Activated naive CD8-positive, alpha-beta T cell treated with anti-CD3 and anti-CD28 coated beads, Interleukin-2, amount 50 U/mL, for 24 hours (primary cell): ENCODE measurements around the gene TSPAN3.

Experiments used
- ATAC-seq: fragments of 150-1000 bp; cut with Tn5 transposase; one replicate; pipeline ENCODE4 v1.10.0; 2021
- DNase-seq: peaks from one replicate; pipeline ENCODE4 v3.0.0; 2021
- H3K27ac Mint-ChIP-seq: one replicate; pipeline ENCODE4 v1.8.0; 2021; ENCODE audit warnings: mild to moderate bottlenecking, mixed read lengths
- H3K27me3 Mint-ChIP-seq: one replicate; pipeline ENCODE4 v1.8.0; 2021; ENCODE audit warnings: mixed read lengths
- H3K36me3 Mint-ChIP-seq: one replicate; pipeline ENCODE4 v1.8.0; 2021; ENCODE audit warnings: low read depth, mixed read lengths
- H3K4me1 Mint-ChIP-seq: one replicate; pipeline ENCODE4 v1.8.0; 2021; ENCODE audit warnings: mixed read lengths
- H3K4me3 Mint-ChIP-seq: one replicate; pipeline ENCODE4 v1.8.0; 2021; ENCODE audit warnings: mild to moderate bottlenecking, moderate library complexity, mixed read lengths
- H3K9me3 Mint-ChIP-seq: one replicate; pipeline ENCODE4 v1.8.0; 2021; ENCODE audit warnings: mixed read lengths

The TSPAN3 gene

DNA sequence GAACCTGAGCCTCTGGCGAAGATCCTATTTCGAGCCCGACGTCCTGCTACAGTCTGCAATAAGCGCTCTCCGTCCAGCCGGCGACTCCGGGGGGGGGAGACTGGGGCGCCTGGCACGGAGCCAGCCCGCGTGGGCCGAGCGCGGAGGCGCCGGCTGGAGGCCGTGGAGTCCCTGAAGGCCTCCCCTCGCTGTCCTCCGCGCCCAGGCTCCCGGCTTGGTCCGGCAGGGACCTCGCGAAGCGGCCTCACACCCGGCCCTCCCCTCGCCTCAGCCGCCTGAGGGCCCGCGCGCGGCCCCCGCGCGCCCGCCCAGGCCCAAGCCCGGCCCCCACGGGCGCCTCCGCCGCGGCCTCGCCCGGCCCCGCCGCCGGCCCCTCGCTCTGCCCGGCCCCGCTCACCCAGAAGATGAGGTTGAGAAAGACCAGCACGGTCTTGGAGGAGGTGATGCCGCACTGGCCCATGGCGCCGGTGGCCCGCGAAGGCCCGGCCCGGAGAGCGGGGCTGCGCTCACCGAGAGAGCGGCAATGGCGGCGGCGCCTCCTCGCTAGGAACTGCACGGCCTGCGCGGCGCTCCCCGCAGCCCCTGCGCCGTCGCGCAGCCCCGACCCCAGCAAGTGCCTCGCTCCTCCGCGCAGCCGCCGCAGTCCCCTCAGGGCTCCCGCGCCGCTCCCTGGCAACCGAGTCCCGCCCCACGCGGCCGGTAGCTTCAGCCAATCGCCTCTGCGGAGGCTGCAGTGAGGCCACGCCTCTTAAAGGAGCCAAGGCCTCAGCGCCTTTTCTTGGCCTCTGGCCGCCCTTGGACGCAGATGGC, at the start of gene TSPAN3:
Gene TSPAN3, minus strand, starts transcription at position 615 of the 810 bp plus-strand sequence. Its CDS starts 155 bp downstream, at position 460.
- peak; percentile 94 for DNase-seq
- Mint-ChIP-seq H3K36me3 (peaks cover 16% of the 10 kb centered on the region), H3K9me3 (no peaks in the 10 kb centered on the region), H3K4me1 (peaks cover 39% of the 10 kb centered on the region), H3K4me3 (peak within 1 kb of the TSS; percentile 86), H3K27ac (peak within 1 kb of the TSS; percentile 68), H3K27me3 (no peaks in the 10 kb centered on the region)
- ATAC-seq = peak; percentile 99

DNA sequence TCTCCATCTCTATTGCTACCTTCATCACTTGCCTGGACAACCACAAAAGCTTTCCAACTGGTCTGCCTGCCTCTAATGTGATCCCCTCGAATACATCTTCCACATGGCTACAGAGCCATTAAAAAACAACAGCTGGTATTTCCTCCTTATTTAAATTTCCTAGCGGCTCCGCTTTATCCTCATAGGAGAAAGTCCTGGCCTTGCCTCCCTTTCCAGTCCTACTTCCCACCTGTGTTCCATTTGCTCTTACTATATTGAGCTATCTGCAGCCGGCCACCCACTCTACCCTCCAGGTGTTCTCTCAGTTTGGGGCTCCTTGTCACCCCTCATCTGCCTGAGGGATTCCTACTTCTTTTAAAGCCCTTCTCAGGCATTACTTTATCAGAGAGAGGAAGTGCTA, 49.7 kb upstream of the TSPAN3 start:
- no peaks in the 10 kb centered on the region for H3K27me3 Mint-ChIP-seq
- H3K9me3 Mint-ChIP-seq = no peaks in the 10 kb centered on the region
- DNase-seq (no peak), ATAC-seq (no peak)
- no peak overlapping the region for H3K27ac Mint-ChIP-seq
- H3K4me3 Mint-ChIP-seq = no peak overlapping the region
- H3K4me1 Mint-ChIP-seq = peaks cover 25% of the 10 kb centered on the region
- peaks cover 2% of the 10 kb centered on the region for H3K36me3 Mint-ChIP-seq

DNA sequence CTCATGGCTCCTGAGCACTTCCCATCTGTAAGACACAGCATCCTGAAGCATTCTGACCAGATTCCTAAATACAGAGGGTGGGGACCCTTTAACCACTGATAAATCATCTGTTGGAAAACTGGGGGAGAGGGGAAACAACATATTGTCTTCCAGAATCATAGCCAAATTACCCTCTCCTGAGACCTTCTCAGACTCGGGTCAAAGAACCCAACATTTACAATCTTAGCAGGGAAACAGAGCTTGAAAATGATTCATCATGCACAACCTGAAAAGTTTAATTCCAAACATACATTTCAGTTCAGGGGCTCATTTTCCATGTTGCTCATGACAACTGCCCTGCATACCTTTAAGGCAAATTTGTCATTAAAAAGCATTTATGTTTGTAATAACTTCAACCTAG, 48.5 kb upstream of the TSPAN3 start:
- H3K27me3 Mint-ChIP-seq = no peaks in the 10 kb centered on the region
- DNase-seq (no peak), ATAC-seq (no peak)
- peaks cover 6% of the 10 kb centered on the region for H3K36me3 Mint-ChIP-seq
- H3K27ac Mint-ChIP-seq = no peak overlapping the region
- H3K9me3 Mint-ChIP-seq = no peaks in the 10 kb centered on the region
- no peak overlapping the region for H3K4me3 Mint-ChIP-seq
- peaks cover 25% of the 10 kb centered on the region for H3K4me1 Mint-ChIP-seq

DNA sequence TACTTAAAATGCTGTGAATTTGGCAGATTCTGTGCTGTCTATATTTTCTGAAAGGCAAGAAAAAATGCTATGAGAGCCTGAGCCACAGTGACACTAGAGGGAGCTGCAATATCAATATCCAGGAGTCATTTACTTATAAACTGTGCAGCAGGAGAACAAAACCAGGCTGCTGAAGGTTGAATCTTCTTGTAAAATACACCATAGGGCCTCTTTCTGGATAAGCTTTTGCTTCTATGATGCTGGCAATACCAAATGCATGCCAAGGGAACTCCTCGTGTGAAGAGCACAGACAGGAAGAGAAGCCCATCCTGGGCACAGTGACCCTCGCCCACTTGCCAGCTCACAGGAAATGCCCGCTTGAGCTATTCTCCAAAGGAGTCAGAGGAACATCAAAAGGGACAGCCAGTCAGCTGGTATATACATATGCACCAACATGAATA, 48.0 kb upstream of the TSPAN3 start:
- Mint-ChIP-seq H3K4me1 (peaks cover 21% of the 10 kb centered on the region), H3K9me3 (no peaks in the 10 kb centered on the region), H3K27ac (no peak overlapping the region), H3K4me3 (no peak overlapping the region), H3K27me3 (no peaks in the 10 kb centered on the region), H3K36me3 (peaks cover 10% of the 10 kb centered on the region)
- DNase-seq = peak; percentile 15
- peak; percentile 28 for ATAC-seq

DNA sequence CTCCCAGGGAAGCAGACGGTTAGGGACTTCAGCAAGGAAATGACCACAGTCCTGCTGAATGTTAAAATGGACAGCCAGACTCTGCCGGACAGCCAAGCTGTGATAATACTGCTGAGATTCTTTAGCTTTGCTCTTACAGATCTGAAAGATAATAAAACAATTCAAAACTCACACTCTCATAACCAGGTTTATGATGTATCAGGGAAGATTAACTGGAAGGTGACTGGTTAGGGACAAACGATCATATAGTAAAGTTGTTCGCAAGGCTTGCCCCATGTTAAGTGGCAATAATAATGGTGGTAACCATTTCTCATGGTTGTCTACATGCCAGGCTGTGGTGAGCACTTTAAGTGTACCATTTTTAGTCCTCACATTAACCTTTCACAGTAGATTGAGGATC, 44.3 kb upstream of the TSPAN3 start:
- peaks cover 16% of the 10 kb centered on the region for H3K36me3 Mint-ChIP-seq

DNA sequence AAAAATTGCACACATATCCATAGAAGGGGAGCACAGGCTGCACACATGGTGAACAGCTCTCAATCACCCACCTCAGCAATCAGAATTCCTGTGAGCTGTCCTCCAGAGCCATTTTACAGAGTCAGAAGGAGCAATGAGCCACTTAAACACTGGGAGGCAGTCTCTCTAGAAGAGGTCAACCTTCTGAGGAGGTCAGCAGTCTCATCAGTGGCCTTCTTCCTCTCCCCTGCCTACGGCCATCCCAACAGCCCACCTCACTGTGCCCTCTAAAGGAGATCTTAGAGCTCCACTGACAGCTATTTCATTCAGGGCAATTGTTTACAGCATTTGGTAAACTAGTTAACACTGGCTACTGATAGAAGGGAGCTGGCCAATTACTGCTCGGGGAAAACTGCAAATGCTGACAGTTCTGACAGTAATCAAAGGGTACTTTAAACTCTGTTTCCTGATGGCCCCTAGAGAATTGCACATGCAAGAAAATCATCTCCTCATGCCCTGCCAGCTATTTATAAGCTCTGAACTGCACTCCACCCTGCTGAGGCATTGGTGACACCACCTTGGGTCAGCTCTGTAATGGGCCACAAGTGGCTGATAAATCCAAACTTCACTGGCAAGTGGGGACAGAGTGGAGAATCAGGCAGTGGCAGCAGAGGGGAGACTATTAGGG, 42.1 kb upstream of the TSPAN3 start:
- Mint-ChIP-seq H3K4me3 (no peak overlapping the region), H3K27ac (no peak overlapping the region)

More for the DNA sequence above, 44.3 kb upstream of the TSPAN3 start:
- H3K9me3 Mint-ChIP-seq = no peaks in the 10 kb centered on the region
- no peak for ATAC-seq
- no peak overlapping the region for H3K27ac Mint-ChIP-seq
- peaks cover 9% of the 10 kb centered on the region for H3K4me1 Mint-ChIP-seq
- DNase-seq = no peak
- H3K4me3 Mint-ChIP-seq = no peak overlapping the region
- H3K27me3 Mint-ChIP-seq = no peaks in the 10 kb centered on the region

DNA sequence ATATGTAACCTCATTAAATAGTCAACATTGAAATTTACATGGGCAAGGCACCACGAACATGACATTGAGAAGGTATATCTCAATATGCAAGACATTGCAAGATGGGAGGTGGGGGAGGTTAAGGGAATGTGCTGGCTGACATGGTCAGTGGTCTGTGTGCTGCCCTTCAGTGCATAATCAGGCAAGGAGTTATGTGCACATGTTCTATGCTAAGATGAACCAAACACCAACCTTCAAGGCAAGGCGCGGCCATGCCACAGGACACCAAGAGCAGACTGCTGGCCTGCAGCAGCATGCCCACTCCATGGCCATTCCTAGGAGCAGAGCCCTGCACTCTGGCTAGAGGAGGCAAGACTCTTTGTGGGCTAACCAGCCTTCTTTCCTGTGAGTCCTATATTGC, 40.9 kb upstream of the TSPAN3 start:
- no peaks in the 10 kb centered on the region for H3K27me3 Mint-ChIP-seq

More for the DNA sequence above, 42.1 kb upstream of the TSPAN3 start:
- no peak for ATAC-seq
- no peak for DNase-seq
- H3K9me3 Mint-ChIP-seq = no peaks in the 10 kb centered on the region
- no peaks in the 10 kb centered on the region for H3K27me3 Mint-ChIP-seq
- no peaks in the 10 kb centered on the region for H3K4me1 Mint-ChIP-seq
- H3K36me3 Mint-ChIP-seq = peaks cover 16% of the 10 kb centered on the region

DNA sequence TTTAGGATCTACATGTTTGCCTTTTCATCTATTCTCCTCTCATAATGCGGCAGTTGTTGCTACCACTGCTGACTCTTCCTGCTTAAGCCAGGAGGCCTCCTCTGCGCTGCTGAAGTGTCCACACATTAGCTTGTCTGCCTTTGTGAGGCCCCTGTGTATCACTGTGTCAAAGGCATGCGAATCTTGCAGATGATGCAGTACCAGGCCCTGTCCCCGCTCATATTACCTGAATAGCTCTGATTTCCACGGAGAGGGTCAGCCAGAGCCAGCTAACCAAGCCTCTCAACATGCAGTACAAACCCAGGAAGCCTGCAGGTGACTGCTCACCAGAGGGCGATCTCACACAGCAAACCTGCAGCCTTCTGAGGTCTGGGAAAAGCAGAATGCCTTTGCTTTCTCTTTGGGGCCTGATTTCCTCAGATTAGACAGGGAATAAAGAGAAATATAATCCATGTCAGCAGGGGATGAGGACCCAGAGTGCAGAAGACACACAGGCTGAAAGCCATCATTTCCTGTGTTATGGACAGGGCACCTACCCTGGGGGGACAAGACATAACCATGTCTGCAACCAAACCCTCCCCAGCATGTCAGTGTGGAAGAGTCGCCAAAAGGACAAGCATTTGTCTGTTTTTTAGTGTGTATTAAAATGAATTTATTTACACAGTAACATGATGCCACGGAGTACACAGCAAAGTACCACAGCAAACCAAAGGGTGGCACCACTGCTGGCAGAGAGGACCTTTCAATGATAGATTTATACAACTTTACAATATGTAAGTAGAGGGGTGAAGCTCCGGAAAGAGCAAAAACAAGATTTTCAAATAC, 36.8 kb upstream of the TSPAN3 start:
- H3K27me3 Mint-ChIP-seq = no peaks in the 10 kb centered on the region
- H3K4me3 Mint-ChIP-seq = no peak overlapping the region
- DNase-seq = peak; percentile 35
- H3K4me1 Mint-ChIP-seq = no peaks in the 10 kb centered on the region
- H3K27ac Mint-ChIP-seq = no peak overlapping the region
- ATAC-seq = peak; percentile 66
- no peaks in the 10 kb centered on the region for H3K36me3 Mint-ChIP-seq
- no peaks in the 10 kb centered on the region for H3K9me3 Mint-ChIP-seq

More for the DNA sequence above, 40.9 kb upstream of the TSPAN3 start:
- DNase-seq = no peak
- Mint-ChIP-seq H3K4me3 (no peak overlapping the region), H3K27ac (no peak overlapping the region), H3K4me1 (no peaks in the 10 kb centered on the region), H3K9me3 (no peaks in the 10 kb centered on the region), H3K36me3 (peaks cover 16% of the 10 kb centered on the region)
- no peak for ATAC-seq

DNA sequence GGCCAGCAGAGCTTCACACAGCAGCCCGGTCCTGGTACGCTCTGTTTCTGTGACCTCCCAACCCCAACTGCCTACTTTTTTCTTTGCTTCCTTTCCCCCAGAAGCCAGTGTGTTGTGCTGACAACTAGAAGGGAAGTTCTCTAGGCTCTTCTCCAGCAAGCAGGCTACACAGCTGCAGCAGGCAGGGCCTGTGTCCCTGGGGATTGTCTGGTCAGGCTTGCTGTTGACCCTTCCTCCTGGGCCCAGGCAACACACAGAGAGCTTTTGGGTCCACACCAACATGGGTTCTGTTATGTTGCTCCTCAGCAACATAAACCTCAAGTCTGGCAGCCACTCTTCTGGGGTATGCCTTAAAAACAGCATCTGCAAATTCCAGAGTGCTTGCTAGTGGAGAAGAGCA, 36.2 kb upstream of the TSPAN3 start:
- H3K4me1 Mint-ChIP-seq = no peaks in the 10 kb centered on the region
- H3K36me3 Mint-ChIP-seq = no peaks in the 10 kb centered on the region
- ATAC-seq (no peak), DNase-seq (no peak)
- no peak overlapping the region for H3K27ac Mint-ChIP-seq
- H3K4me3 Mint-ChIP-seq = no peak overlapping the region
- no peaks in the 10 kb centered on the region for H3K9me3 Mint-ChIP-seq
- no peaks in the 10 kb centered on the region for H3K27me3 Mint-ChIP-seq

DNA sequence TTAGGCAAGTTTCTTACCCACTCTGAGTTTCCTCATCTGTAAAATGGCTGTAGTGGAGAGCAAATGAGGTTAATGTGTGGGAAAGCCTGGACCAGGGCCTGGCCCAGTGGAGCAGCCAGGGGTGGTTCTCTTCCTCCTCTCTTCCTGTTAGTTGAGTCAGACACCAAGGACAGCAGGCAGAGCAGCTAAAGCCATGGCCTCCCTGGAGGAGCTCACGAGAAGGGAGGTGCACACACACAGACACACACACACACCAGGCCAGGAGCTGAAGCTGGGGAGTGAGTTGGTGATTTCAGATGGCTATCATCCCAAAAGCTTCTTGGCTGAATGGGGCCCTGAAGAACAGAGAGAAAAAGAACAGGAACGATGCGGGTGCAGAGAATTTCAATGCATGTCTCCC, 33.2 kb upstream of the TSPAN3 start:
- Mint-ChIP-seq H3K9me3 (no peaks in the 10 kb centered on the region), H3K27ac (no peak overlapping the region), H3K4me1 (no peaks in the 10 kb centered on the region), H3K27me3 (no peaks in the 10 kb centered on the region), H3K4me3 (no peak overlapping the region), H3K36me3 (no peaks in the 10 kb centered on the region)
- no peak for DNase-seq
- no peak for ATAC-seq

DNA sequence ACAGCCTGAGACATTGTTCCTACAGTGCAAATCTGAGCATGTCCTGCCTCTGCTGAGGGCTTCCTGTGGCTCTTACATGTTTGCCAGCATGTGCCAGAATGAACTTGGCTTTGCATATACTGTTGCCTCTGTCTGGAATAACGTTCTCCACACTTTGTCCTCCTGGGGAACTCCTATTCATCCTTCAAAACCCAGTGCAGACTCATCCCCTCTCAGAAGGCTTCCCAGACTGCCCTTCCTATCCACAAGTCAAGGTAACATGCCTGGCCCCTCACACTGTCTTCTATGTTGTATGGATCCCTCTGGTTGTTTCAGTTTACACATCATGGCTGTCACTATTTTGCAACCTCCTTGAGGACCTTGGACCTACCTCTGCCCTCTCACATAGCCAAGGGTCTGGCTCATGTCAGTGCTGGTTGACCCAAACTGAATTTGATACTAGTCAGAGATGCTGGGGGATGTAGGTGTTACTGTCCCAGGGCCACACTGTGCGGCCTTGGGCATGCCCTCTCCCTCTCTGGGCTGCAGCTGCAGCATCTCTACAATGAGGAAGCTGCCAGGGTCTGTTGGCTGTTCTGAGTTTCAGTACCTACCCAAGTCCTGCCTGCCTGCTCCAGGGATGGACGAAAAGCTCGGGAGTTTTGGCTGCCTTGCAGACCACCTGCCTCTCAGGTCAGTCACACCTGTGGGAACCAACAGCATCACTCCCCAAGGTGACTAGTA, 29.0 kb upstream of the TSPAN3 start:
- Mint-ChIP-seq H3K4me1 (no peaks in the 10 kb centered on the region), H3K27me3 (no peaks in the 10 kb centered on the region), H3K4me3 (no peak overlapping the region), H3K9me3 (no peaks in the 10 kb centered on the region), H3K27ac (no peak overlapping the region), H3K36me3 (no peaks in the 10 kb centered on the region)
- DNase-seq (no peak), ATAC-seq (no peak)

DNA sequence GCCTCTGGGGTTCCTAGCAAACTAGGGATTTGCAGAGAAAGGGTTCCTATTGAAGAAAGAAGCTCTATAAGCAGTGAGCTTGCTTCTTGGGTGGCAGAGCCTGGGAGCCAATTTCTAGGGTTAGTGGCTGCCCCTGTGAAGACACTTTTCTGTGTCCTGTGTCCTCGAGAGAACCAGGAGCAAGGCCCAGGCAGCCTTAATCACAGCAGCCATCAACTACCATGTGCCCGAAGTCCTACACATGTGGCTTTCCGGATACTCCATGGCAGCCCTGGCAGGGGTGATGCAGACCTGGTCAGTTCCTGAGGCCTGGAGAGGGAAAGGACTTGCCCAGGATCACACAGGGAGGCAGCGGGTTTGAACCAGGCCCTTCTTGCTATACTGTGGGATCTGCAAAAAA, 27.7 kb upstream of the TSPAN3 start:
- H3K9me3 Mint-ChIP-seq = no peaks in the 10 kb centered on the region
- no peak for DNase-seq
- no peak overlapping the region for H3K27ac Mint-ChIP-seq
- no peak for ATAC-seq
- H3K4me1 Mint-ChIP-seq = no peaks in the 10 kb centered on the region
- no peaks in the 10 kb centered on the region for H3K36me3 Mint-ChIP-seq
- H3K27me3 Mint-ChIP-seq = no peaks in the 10 kb centered on the region
- no peak overlapping the region for H3K4me3 Mint-ChIP-seq

DNA sequence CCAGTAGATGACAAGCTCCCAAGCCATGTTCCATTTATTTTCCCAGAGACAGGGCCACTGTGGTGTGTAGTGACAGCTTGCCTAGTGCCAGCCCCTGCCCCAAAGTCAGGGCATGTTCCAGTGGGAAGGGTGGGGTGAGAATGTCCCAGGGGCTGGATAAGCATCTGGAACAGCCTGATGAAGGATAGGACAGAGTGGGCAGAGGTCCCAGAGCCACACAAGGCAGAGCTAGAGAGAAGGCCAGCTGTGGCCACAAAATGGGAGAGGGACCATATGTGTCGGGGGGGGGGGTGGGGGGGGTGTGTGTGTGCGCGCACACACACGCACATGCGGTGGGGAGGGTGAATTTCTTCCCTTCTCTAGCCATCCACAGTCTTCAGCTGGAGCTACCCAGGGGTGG, 27.0 kb upstream of the TSPAN3 start:
- H3K9me3 Mint-ChIP-seq = no peaks in the 10 kb centered on the region
- H3K27ac Mint-ChIP-seq = no peak overlapping the region

DNA sequence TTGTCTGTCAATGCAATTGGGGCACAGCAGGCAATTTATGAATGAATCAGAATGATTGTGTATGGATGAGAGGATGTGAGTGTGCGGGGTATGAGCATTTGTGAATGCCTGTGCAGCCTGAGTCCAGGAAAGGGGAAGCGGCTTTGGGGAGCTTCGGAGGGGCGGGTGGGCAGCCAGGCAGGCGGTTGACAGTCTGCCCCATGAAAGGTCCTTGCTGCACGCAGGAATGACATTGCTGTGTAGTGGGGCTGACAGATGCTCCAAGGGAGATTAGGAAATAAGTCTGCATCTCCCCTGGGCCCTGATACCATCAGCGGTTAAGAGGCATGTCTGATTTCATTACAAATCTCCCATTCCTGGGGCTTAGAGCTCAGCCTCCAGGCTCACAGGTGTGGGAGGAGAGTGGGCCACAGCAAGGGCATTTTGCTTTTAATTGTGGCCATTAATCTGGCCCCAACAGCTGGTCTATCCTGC, 26.4 kb upstream of the TSPAN3 start:
- DNase-seq (no peak), ATAC-seq (no peak)
- H3K27ac Mint-ChIP-seq = no peak overlapping the region
- H3K27me3 Mint-ChIP-seq = no peaks in the 10 kb centered on the region
- no peaks in the 10 kb centered on the region for H3K4me1 Mint-ChIP-seq
- H3K9me3 Mint-ChIP-seq = no peaks in the 10 kb centered on the region
- no peaks in the 10 kb centered on the region for H3K36me3 Mint-ChIP-seq
- H3K4me3 Mint-ChIP-seq = no peak overlapping the region

More for the DNA sequence above, 27.0 kb upstream of the TSPAN3 start:
- no peaks in the 10 kb centered on the region for H3K27me3 Mint-ChIP-seq
- ATAC-seq (no peak), DNase-seq (no peak)
- H3K4me1 Mint-ChIP-seq = no peaks in the 10 kb centered on the region
- no peak overlapping the region for H3K4me3 Mint-ChIP-seq
- H3K36me3 Mint-ChIP-seq = no peaks in the 10 kb centered on the region
